A673 (cell line): ENCODE measurements around the gene IL10RA. TPM values are rescaled to one million over a fixed set of nuclear protein-coding genes. Genes with fewer than 3 reads are reported as not detected.

ENCODE experiments used
- BruUV-seq: library from RNA; stranded (reverse); fragments of 400-500 nt; replicated peaks from 2 replicates; lab custom pipeline; 2021; lab: Mats Ljungman, UMichigan
- CTCF ChIA-PET: fragments of 300-600 bp; sonication (Branson Sonifier 250); formaldehyde crosslinking; loops from one replicate; lab custom pipeline; 2022; ENCODE audit warnings: antibody characterized with exemption; lab: Charles Lee
- POLR2A ChIA-PET: fragments of 300-600 bp; sonication (Branson Sonifier 250); formaldehyde crosslinking; loops from one replicate; lab custom pipeline; 2022; ENCODE audit warnings: antibody characterized with exemption; ENCODE audit not compliant: low non-redundant PET; lab: Charles Lee
- DNase-seq: peaks from one replicate; pipeline ENCODE4 v3.0.0-alpha.2; 2015; ENCODE audit warnings: low spot score
- H3K27ac ChIP-seq: fragments of 200-600 bp; sonication (generic); 2 replicates; pipeline ENCODE4 v1.5.1; 2016; ENCODE audit warnings: mixed run types, low read depth, mild to moderate bottlenecking, mixed read lengths, antibody characterized with exemption, low read length; ENCODE audit not compliant: poor library complexity, severe bottlenecking
- H3K27me3 ChIP-seq: fragments of 200-600 bp; sonication (generic); replicated peaks from 2 replicates; pipeline ENCODE4 v1.6.1; 2017; ENCODE audit warnings: mixed run types, low read depth, mild to moderate bottlenecking, mixed read lengths, antibody characterized with exemption, low read length; ENCODE audit not compliant: insufficient read depth, poor library complexity
- H3K36me3 ChIP-seq: fragments of 200-600 bp; sonication (generic); 2 replicates; pipeline ENCODE4 v1.6.1; 2016; ENCODE audit warnings: mixed run types, mild to moderate bottlenecking, mixed read lengths, antibody characterized with exemption, low read length; ENCODE audit not compliant: insufficient read depth, poor library complexity, severe bottlenecking
- H3K4me1 ChIP-seq: fragments of 200-600 bp; sonication (generic); 2 replicates; pipeline ENCODE4 v1.6.1; 2017; ENCODE audit warnings: mixed run types, mild to moderate bottlenecking, mixed read lengths, antibody characterized with exemption, low read length; ENCODE audit not compliant: insufficient read depth, poor library complexity, severe bottlenecking
- H3K4me3 ChIP-seq: fragments of 200-600 bp; sonication (generic); 2 replicates; pipeline ENCODE4 v1.5.1; 2016; ENCODE audit warnings: low read depth, mixed run types, mild to moderate bottlenecking, mixed read lengths, low read length; ENCODE audit not compliant: poor library complexity, severe bottlenecking
- H3K9me3 ChIP-seq: fragments of 200-600 bp; sonication (generic); 2 replicates; pipeline ENCODE4 v1.6.1; 2016; ENCODE audit warnings: mixed run types, low read depth, mild to moderate bottlenecking, mixed read lengths, antibody characterized with exemption, low read length; ENCODE audit not compliant: poor library complexity, severe bottlenecking
- EZH2 ChIP-seq: fragments of 200-600 bp; sonication (generic); IDR thresholded peaks from 2 replicates; pipeline ENCODE4 v1.6.1; 2017; ENCODE audit warnings: borderline replicate concordance, low read depth, mild to moderate bottlenecking, mixed read lengths, antibody characterized with exemption, low read length; ENCODE audit not compliant: poor library complexity, severe bottlenecking
- intact Hi-C: fragments of 100-400 bp; cut with micrococcal nuclease; formaldehyde crosslinking; loops from one replicate; pipeline ENCODE4 v1.10.0; 2022; ENCODE audit not compliant: unreplicated experiment
- total RNA-seq: library from RNA; stranded (reverse); gene quantifications from 2 replicates; pipeline ENCODE4 v1.2.3, GENCODE V29; 2021
- TF ChIP-seq, protein P1 (sequence below): fragments of 300-800, 200-600 bp; sonication (generic); conservative IDR thresholded peaks from 2 replicates; pipeline ENCODE4 v1.5.1; 2017; ENCODE audit warnings: low read depth, mild to moderate bottlenecking, antibody characterized with exemption, low read length, moderate library complexity, mixed read lengths

The IL10RA gene
- total RNA-seq, 1 experiment from 2014 or later: not detected

GRCh38 chr11:118012083-118012669 is 26.0 kb downstream of the IL10RA start:
- no peaks in the 10 kb centered on the region for H3K36me3 ChIP-seq
- BruUV-seq: no TSS peak
- ChIA-PET POLR2A (no interaction called here), CTCF (no interaction called here)
- DNase-seq: no peak
- no peak overlapping the region for H3K4me3 ChIP-seq
- no peaks in the 10 kb centered on the region for H3K4me1 ChIP-seq
- H3K27me3 ChIP-seq: peaks cover 38% of the 10 kb centered on the region
- TF ChIP-seq EZH2: no peak
- TF ChIP-seq, protein P1, sequence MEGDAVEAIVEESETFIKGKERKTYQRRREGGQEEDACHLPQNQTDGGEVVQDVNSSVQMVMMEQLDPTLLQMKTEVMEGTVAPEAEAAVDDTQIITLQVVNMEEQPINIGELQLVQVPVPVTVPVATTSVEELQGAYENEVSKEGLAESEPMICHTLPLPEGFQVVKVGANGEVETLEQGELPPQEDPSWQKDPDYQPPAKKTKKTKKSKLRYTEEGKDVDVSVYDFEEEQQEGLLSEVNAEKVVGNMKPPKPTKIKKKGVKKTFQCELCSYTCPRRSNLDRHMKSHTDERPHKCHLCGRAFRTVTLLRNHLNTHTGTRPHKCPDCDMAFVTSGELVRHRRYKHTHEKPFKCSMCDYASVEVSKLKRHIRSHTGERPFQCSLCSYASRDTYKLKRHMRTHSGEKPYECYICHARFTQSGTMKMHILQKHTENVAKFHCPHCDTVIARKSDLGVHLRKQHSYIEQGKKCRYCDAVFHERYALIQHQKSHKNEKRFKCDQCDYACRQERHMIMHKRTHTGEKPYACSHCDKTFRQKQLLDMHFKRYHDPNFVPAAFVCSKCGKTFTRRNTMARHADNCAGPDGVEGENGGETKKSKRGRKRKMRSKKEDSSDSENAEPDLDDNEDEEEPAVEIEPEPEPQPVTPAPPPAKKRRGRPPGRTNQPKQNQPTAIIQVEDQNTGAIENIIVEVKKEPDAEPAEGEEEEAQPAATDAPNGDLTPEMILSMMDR: no peak
- intact Hi-C loops: no loop called here
- H3K27ac ChIP-seq: no peak overlapping the region
- H3K9me3 ChIP-seq: no peaks in the 10 kb centered on the region

- Histone ChIP-seq H3K4me3 (no peak overlapping the region), H3K4me1 (no peaks in the 10 kb centered on the region), H3K27me3 (peaks cover 47% of the 10 kb centered on the region), H3K27ac (no peak overlapping the region), H3K36me3 (no peaks in the 10 kb centered on the region), H3K9me3 (no peaks in the 10 kb centered on the region)
- DNase-seq: no peak
- TF ChIP-seq, protein P1: no peak
- no peak for TF ChIP-seq EZH2
- ChIA-PET POLR2A (no interaction called here), CTCF (no interaction called here)
- intact Hi-C loops: no loop called here
- no TSS peak for BruUV-seq
Observed at GRCh38 chr11:118014022-118014421, 27.8 kb downstream of the IL10RA start.

GRCh38 chr11:118015385-118015841 is 29.2 kb downstream of the IL10RA start:
- intact Hi-C loops: no loop called here
- no TSS peak for BruUV-seq
- no peak overlapping the region for H3K4me3 ChIP-seq
- ChIA-PET POLR2A (interaction anchor here (0.6 kb wide), 1 partner anchor 570 kb away, joined by 4 read pairs; no protein-coding TSS in a partner anchor), CTCF (no interaction called here)
- no peaks in the 10 kb centered on the region for H3K9me3 ChIP-seq
- H3K36me3 ChIP-seq: no peaks in the 10 kb centered on the region
- no peak for TF ChIP-seq EZH2
- TF ChIP-seq, protein P1: no peak
- no peaks in the 10 kb centered on the region for H3K4me1 ChIP-seq
- H3K27ac ChIP-seq: no peak overlapping the region
- no peak for DNase-seq
- peaks cover 49% of the 10 kb centered on the region for H3K27me3 ChIP-seq
